GM12892 (cell line): ENCODE measurements around the gene APOL4.
"Not testable (repeated sequence)": the region's sequence is repeated elsewhere in the genome, so short reads cannot be mapped to it uniquely, and the experiment has no call there.

Experiments used
- POLR2A ChIP-seq: IDR thresholded peaks from 2 replicates; pipeline ENCODE4 v1.6.1; 2011; ENCODE audit warnings: low read depth, low read length, control low read depth
- POLR2AphosphoS5 ChIP-seq: IDR thresholded peaks from 2 replicates; pipeline ENCODE4 v1.6.1; 2011; ENCODE audit warnings: low read depth, low read length, control low read depth
- TAF1 ChIP-seq: IDR thresholded peaks from 2 replicates; pipeline ENCODE4 v1.6.1; 2011; ENCODE audit warnings: low read depth, mild to moderate bottlenecking, control low read depth, low read length, borderline replicate concordance

DNA sequence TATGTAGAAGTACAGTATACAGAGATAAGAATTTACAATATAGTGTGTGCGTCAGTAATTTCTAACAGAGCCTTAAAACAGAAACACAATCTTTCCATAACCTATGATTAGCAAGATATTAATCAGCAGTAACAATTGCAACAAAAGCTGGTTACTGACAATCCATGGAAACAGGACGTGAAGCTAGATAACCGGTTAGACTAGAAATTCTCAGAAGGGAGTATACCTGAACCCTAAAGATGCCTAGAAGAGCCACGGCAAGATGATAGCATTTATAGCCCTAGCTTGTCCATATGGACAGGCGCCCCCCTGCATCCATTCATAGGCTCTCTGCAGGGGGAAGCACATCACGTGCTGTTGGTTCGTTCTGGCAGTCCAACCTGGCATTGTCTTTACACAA lies 1.8 kb upstream of the APOL4 start:
- not testable (repeated sequence) for TF ChIP-seq POLR2A, TAF1, POLR2AphosphoS5
